HUES48 (cell line): ENCODE measurements around the gene KDM4C.

Experiments
- H3K27ac ChIP-seq: one replicate; pipeline ENCODE4 v1.7.0; 2013; ENCODE audit warnings: low read depth, low read length, inconsistent platforms
- H3K27me3 ChIP-seq: 2 replicates; pipeline ENCODE4 v1.6.1; 2013; ENCODE audit warnings: mild to moderate bottlenecking, low read length; ENCODE audit not compliant: control insufficient read depth, insufficient read depth
- H3K36me3 ChIP-seq: 2 replicates; pipeline ENCODE4 v1.6.1; 2013; ENCODE audit warnings: low read length; ENCODE audit not compliant: control insufficient read depth, insufficient read depth
- H3K4me1 ChIP-seq: 2 replicates; pipeline ENCODE4 v1.6.1; 2013; ENCODE audit warnings: mild to moderate bottlenecking, low read length; ENCODE audit not compliant: control insufficient read depth, insufficient read depth
- H3K4me3 ChIP-seq: 2 replicates; pipeline ENCODE4 v1.5.1; 2013; ENCODE audit warnings: mild to moderate bottlenecking, low read depth, low read length
- H3K9ac ChIP-seq: 2 replicates; pipeline ENCODE4 v1.6.1; 2013; ENCODE audit warnings: mild to moderate bottlenecking, low read depth, low read length, moderate library complexity
- H3K9me3 ChIP-seq: 2 replicates; pipeline ENCODE4 v1.6.1; 2013; ENCODE audit warnings: low read length; ENCODE audit not compliant: control insufficient read depth, insufficient read depth

Gene KDM4C

GRCh38 chr9:7169717-7170389, 412.1 kb downstream of the KDM4C start:
- Histone ChIP-seq H3K36me3 (peaks cover 12% of the 10 kb centered on the region; the same call in 1 of the 2 replicates), H3K27me3 (no peaks in the 10 kb centered on the region), H3K4me3 (no peak overlapping the region), H3K9ac (no peak overlapping the region), H3K27ac (no peak overlapping the region), H3K9me3 (no peaks in the 10 kb centered on the region), H3K4me1 (peaks cover 17% of the 10 kb centered on the region)

GRCh38 chr9:7171396-7172153, 413.8 kb downstream of the KDM4C start:
- H3K9me3 ChIP-seq, result no peaks in the 10 kb centered on the region
- H3K4me1 ChIP-seq, result peaks cover 17% of the 10 kb centered on the region
- H3K9ac ChIP-seq, result no peak overlapping the region
- H3K27me3 ChIP-seq, result no peaks in the 10 kb centered on the region
- H3K27ac ChIP-seq, result peak overlapping the region; percentile 62
- no peak overlapping the region for H3K4me3 ChIP-seq
- no peaks in the 10 kb centered on the region for H3K36me3 ChIP-seq

GRCh38 chr9:7172154-7173115, 414.7 kb downstream of the KDM4C start:
- H3K27ac ChIP-seq, result peak overlapping the region; percentile 62
- no peaks in the 10 kb centered on the region for H3K9me3 ChIP-seq
- no peak overlapping the region for H3K4me3 ChIP-seq
- H3K9ac ChIP-seq, result no peak overlapping the region
- H3K27me3 ChIP-seq, result no peaks in the 10 kb centered on the region
- no peaks in the 10 kb centered on the region; the same call in 1 of the 2 replicates for H3K36me3 ChIP-seq
- peaks cover 17% of the 10 kb centered on the region for H3K4me1 ChIP-seq

- H3K4me3 ChIP-seq, result no peak overlapping the region
- no peaks in the 10 kb centered on the region for H3K9me3 ChIP-seq
- no peaks in the 10 kb centered on the region for H3K27me3 ChIP-seq
- no peaks in the 10 kb centered on the region; the same call in 1 of the 2 replicates for H3K36me3 ChIP-seq
- H3K4me1 ChIP-seq, result peaks cover 17% of the 10 kb centered on the region
- no peak overlapping the region for H3K9ac ChIP-seq
- H3K27ac ChIP-seq, result no peak overlapping the region
These were observed 415.4 kb downstream of the KDM4C start for GRCh38 chr9:7173139-7173538.

GRCh38 chr9:7174301-7174700, 416.5 kb downstream of the KDM4C start:
- Histone ChIP-seq H3K27ac (no peak overlapping the region), H3K4me1 (peaks cover 17% of the 10 kb centered on the region), H3K4me3 (no peak overlapping the region), H3K36me3 (no peaks in the 10 kb centered on the region; the same call in 1 of the 2 replicates), H3K9me3 (no peaks in the 10 kb centered on the region), H3K27me3 (no peaks in the 10 kb centered on the region), H3K9ac (no peak overlapping the region)

- no peak overlapping the region for H3K9ac ChIP-seq
- no peak overlapping the region for H3K27ac ChIP-seq
- peaks cover 17% of the 10 kb centered on the region for H3K4me1 ChIP-seq
- no peaks in the 10 kb centered on the region for H3K27me3 ChIP-seq
- no peaks in the 10 kb centered on the region for H3K9me3 ChIP-seq
- no peak overlapping the region for H3K4me3 ChIP-seq
- H3K36me3 ChIP-seq, result no peaks in the 10 kb centered on the region; the same call in 1 of the 2 replicates
These were observed 417.1 kb downstream of the KDM4C start for GRCh38 chr9:7174884-7175283.

- Histone ChIP-seq H3K27me3 (no peaks in the 10 kb centered on the region), H3K36me3 (no peaks in the 10 kb centered on the region; the same call in 1 of the 2 replicates), H3K4me3 (no peak overlapping the region), H3K27ac (no peak overlapping the region), H3K9me3 (no peaks in the 10 kb centered on the region), H3K9ac (no peak overlapping the region), H3K4me1 (peaks cover 7% of the 10 kb centered on the region)
These were observed 418.8 kb downstream of the KDM4C start for GRCh38 chr9:7176561-7176960.

- no peaks in the 10 kb centered on the region; the same call in 1 of the 2 replicates for H3K36me3 ChIP-seq
These were observed 419.6 kb downstream of the KDM4C start for GRCh38 chr9:7177383-7177782.

GRCh38 chr9:7178729-7179128, 421.0 kb downstream of the KDM4C start:
- H3K4me3 ChIP-seq, result no peak overlapping the region

More at GRCh38 chr9:7177383-7177782, 419.6 kb downstream of the KDM4C start:
- H3K27ac ChIP-seq, result no peak overlapping the region
- H3K27me3 ChIP-seq, result no peaks in the 10 kb centered on the region
- H3K9me3 ChIP-seq, result no peaks in the 10 kb centered on the region
- no peak overlapping the region for H3K9ac ChIP-seq
- H3K4me1 ChIP-seq, result no peaks in the 10 kb centered on the region
- no peak overlapping the region for H3K4me3 ChIP-seq

GRCh38 chr9:7180247-7180646, 422.5 kb downstream of the KDM4C start:
- no peak overlapping the region for H3K27ac ChIP-seq

More at GRCh38 chr9:7178729-7179128, 421.0 kb downstream of the KDM4C start:
- H3K4me1 ChIP-seq, result no peaks in the 10 kb centered on the region
- H3K9me3 ChIP-seq, result no peaks in the 10 kb centered on the region
- H3K27me3 ChIP-seq, result no peaks in the 10 kb centered on the region
- H3K9ac ChIP-seq, result no peak overlapping the region
- H3K36me3 ChIP-seq, result no peaks in the 10 kb centered on the region; the same call in 1 of the 2 replicates
- no peak overlapping the region for H3K27ac ChIP-seq

More at GRCh38 chr9:7180247-7180646, 422.5 kb downstream of the KDM4C start:
- Histone ChIP-seq H3K27me3 (no peaks in the 10 kb centered on the region), H3K9ac (no peak overlapping the region), H3K4me3 (no peak overlapping the region), H3K9me3 (no peaks in the 10 kb centered on the region), H3K36me3 (no peaks in the 10 kb centered on the region; the same call in 1 of the 2 replicates), H3K4me1 (peaks cover under 1% of the 10 kb centered on the region; the same call in 1 of the 2 replicates)
